ENCODE measurements around the gene OR2B6.

OR2B6 gene

DNA sequence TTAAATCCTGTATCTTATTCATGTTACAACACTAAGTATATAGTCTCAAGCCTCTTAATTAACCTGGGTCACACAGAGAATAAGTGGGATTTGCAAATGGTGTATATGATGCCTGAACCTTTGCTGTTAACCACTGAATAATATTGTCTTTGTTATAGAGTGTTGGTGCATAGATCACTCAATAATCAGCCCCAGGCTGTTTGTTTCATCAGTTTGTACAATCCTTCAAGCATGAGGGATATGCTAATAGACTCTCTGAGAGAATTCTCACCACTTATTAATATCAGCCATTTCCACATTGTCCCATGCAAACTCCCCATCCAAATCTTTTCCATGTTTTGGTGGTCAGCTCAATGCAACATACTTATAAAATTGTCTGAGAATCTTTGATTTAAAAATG is 21.7 kb downstream of the OR2B6 start:
- Mint-ChIP-seq H3K4me3 (no peak overlapping the region), H3K27ac (no peak overlapping the region), H3K9me3 (no peaks in the 10 kb centered on the region), H3K4me1 (no peaks in the 10 kb centered on the region), H3K27me3 (ENCODE audit: low read depth, poor library complexity) (peaks cover 25% of the 10 kb centered on the region), H3K36me3 (ENCODE audit: low read depth) (no peaks in the 10 kb centered on the region)
- DNase-seq: no peak
- TF ChIP-seq CTCF (IDR thresholded peaks at IDR 0.05): no peak

DNA sequence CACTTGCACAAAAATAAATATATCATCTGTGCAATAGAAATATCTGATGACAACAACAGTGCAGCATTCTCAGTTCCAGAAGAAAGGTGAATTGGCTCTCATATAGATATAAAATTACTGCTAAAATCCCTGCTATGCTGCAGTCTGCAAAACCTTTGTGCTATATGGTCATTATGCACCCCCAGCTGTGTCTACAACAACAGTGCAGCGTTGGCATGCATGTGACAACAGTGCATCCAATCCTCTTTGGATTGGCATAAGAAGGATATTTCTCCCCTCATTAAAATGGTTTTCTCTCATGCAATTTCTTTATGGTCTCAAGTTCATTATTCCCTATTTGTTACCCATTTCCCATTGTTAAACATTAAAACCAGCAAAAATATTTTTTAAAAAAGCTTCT is 23.1 kb downstream of the OR2B6 start:
- no peaks in the 10 kb centered on the region for H3K4me1 Mint-ChIP-seq
- no peak overlapping the region for H3K27ac Mint-ChIP-seq
- H3K9me3 Mint-ChIP-seq: no peaks in the 10 kb centered on the region
- TF ChIP-seq CTCF (IDR thresholded peaks at IDR 0.05): no peak
- peaks cover 13% of the 10 kb centered on the region for H3K27me3 Mint-ChIP-seq (ENCODE audit: low read depth, poor library complexity)
- H3K4me3 Mint-ChIP-seq: no peak overlapping the region
- H3K36me3 Mint-ChIP-seq (ENCODE audit: low read depth): no peaks in the 10 kb centered on the region
- no peak for DNase-seq

DNA sequence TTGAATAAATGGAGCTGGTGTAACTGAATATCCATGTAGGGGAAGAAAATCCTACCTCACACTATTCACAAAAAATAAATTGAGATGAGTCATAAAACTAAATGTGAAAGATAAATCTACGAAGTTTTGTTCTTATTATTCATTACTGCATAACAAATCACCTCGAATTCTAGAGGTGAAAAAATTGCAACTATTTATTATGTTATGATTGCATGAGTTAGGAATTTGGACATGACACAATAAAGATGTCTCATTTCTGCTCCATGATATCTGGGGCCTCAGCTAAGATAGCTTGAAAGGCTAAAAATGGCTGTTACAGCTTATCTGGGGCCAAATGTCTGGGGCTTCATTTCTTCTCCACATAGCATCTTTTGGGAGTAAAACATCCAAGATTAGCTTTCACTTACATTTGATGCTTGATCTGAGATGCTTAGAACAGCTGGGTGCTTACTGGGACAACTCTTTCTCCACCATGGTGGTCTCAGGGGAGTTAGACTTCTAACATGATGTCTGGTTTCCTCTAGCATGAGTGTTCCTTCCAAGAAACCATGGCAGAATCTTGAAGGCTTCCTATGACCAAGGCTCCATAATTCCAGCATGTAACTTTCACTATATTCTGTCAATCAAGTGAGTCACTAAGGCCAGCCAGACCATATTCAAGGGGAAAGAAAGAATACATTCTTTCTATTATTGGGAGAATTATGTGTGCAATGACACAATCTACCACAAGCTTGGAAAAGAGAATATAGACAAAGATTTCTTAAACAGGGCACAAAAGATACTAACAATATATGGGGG is 30.1 kb downstream of the OR2B6 start:
- Mint-ChIP-seq H3K27ac (no peak overlapping the region), H3K4me1 (no peaks in the 10 kb centered on the region), H3K9me3 (no peaks in the 10 kb centered on the region), H3K27me3 (ENCODE audit: low read depth, poor library complexity) (peaks cover 26% of the 10 kb centered on the region), H3K36me3 (ENCODE audit: low read depth) (no peaks in the 10 kb centered on the region), H3K4me3 (no peak overlapping the region)
- TF ChIP-seq CTCF (IDR thresholded peaks at IDR 0.05): no peak
- no peak for DNase-seq

GRCh38 chr6:27994616-27995015 is 37.6 kb downstream of the OR2B6 start:
- H3K27me3 Mint-ChIP-seq (ENCODE audit: low read depth, poor library complexity): peaks cover 52% of the 10 kb centered on the region
- H3K4me1 Mint-ChIP-seq: no peaks in the 10 kb centered on the region
- no peak overlapping the region for H3K4me3 Mint-ChIP-seq
- H3K27ac Mint-ChIP-seq: no peak overlapping the region
- H3K36me3 Mint-ChIP-seq (ENCODE audit: low read depth): no peaks in the 10 kb centered on the region
- no peaks in the 10 kb centered on the region for H3K9me3 Mint-ChIP-seq
- DNase-seq: no peak
- TF ChIP-seq CTCF (IDR thresholded peaks at IDR 0.05): no peak

DNA sequence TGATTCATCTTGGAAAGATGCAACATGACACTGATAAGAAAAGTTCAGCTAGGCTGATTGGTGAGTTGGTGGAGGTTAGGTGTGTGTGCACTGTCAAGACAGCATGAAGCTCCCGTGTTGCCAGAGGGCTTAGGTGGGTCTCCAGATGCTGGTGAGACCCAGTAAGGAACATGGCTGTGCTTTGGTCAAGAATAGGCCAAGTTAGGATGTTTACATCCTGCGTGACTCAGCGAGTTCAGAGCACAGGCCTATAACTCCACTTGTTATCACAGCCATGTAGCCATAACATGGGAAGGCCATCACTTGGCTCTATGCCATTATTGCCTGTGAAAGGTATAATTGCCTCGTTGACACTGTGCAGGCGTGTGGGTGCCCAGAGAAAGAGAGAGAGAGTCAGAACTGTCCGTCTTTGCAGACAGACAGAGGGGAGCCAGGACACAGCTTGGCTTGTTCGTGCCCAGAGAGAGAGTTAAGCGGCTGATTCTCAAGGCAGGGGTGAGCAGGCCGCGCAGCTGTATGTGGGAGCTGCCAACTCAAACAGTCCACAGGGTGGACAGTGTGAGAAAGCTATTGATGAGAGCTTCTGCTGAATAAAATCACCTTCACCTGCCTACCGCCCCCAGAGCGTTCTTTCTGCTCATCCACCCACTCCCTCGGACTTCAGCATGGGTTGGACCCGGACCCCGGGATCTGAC is 43.5 kb downstream of the OR2B6 start:
- no peak for DNase-seq
- TF ChIP-seq CTCF (IDR thresholded peaks at IDR 0.05): no peak
- no peaks in the 10 kb centered on the region for H3K9me3 Mint-ChIP-seq
- peaks cover 53% of the 10 kb centered on the region for H3K4me1 Mint-ChIP-seq
- H3K4me3 Mint-ChIP-seq: no peak overlapping the region
- peaks cover 19% of the 10 kb centered on the region for H3K27me3 Mint-ChIP-seq (ENCODE audit: low read depth, poor library complexity)
- no peaks in the 10 kb centered on the region for H3K36me3 Mint-ChIP-seq (ENCODE audit: low read depth)
- H3K27ac Mint-ChIP-seq: peak overlapping the region; percentile 44
